ENCODE measurements around the gene USP15.
"Not testable (repeated sequence)": the region's sequence is repeated elsewhere in the genome, so short reads cannot be mapped to it uniquely, and the experiment has no call there.

The USP15 gene

DNA sequence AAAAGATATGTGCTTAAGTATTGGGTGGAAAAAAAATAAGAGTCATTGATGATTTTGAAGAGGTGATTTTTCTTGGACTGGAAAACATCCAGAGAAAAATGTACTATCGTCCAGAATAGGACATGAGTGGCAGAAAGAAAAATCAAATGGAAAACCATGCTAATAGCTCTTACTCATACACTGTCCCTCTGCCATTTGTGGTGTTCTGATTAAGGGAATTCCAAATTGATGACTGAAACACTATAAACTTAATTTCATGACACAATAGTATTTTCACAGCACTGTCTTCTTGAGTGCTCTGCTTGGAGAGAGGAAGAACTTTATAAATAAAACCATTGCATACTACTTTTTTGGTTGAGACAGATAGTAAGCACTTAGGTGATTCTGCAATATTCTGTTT, 72.4 kb downstream of the USP15 start:
- no peak for DNase-seq

GRCh38 chr12:62335057-62335456, 74.9 kb downstream of the USP15 start:
- no peak for DNase-seq

GRCh38 chr12:62335796-62336195, 75.6 kb downstream of the USP15 start:
- DNase-seq: no peak

DNA sequence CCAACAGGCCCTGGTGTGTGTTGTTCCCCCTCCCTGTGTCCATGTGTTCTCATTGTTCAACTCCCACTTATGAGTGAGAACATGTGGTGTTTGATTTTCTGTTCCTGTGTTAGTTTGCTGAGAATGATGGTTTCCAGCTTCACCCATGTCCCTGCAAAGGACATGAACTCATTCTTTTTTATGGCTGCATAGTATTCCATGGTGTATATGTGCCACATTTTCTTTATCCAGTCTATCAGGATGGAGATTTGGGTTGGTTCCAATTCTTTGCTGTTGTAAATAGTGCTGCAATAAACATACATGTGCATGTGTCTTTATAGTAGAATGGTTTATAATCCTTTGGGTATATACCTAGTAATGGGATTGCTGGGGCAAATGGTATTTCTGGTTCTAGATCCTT, 77.4 kb downstream of the USP15 start:
- DNase-seq: not testable (repeated sequence)

GRCh38 chr12:62342614-62343303, 82.6 kb downstream of the USP15 start:
- DNase-seq: not testable (repeated sequence)

GRCh38 chr12:62343304-62344120, 83.3 kb downstream of the USP15 start:
- DNase-seq: not testable (repeated sequence)

DNA sequence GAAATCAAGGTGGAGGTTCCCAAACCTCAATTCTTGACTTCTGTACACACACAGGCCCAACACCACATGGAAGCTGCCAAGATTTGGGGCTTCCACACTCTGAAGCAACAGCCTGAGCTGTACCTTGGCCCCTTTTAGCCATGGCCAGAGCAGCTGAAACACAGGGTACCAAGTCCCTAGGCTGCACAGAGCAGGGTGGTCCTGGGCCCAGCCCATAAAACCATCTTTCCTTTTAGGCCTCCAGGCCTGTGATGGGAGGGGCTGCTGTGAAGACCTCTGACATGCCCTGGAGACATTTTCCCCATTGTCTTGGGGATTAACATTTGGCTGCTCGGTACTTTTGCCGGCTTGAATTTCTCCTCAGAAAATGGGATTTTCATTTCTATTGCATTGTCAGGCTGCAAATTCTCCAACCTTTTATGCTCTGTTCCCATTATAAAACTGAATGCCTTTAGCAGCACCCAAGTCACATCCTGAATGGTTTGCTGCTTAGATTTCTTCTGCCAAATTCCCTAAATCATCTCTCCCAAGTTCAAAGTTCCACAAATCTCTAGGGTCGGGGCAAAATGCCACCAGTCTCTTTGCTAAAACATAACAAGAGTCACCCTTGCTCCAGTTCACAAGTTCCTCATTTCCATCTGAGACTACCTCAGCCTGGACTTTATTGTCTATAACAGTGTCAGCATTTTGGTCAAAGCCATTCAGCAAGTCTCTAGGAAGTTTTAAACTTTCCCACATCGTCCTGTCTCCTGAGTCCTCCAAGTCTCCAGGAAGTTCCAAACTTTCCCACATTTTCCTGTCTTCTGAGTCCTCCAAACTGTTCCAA, 84.7 kb downstream of the USP15 start:
- not testable (repeated sequence) for DNase-seq

- DNase-seq: no peak
These were observed 85.5 kb downstream of the USP15 start for GRCh38 chr12:62345667-62346066.

GRCh38 chr12:62346817-62347216, 86.6 kb downstream of the USP15 start:
- no peak for DNase-seq

GRCh38 chr12:62347922-62348650, 87.9 kb downstream of the USP15 start:
- no peak for DNase-seq

DNA sequence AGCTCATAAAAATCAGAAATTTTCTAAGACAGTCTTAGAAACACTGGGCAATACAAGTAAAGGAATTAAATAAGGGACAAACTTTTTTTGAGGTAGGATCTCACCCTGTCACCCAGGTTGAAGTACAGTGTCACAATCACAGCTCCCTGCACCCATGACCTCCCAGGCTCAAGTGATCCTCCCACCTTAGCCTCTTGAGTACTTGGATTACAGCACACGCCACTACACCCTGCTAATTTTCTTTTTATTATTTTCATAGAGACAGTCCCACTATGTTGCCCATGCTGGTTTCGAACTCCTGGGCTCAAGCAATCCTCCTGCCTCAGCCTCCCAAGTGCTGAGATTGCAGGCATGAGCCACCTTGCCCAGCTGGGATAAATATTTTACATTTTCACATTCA, 90.3 kb downstream of the USP15 start:
- no peak for DNase-seq

DNA sequence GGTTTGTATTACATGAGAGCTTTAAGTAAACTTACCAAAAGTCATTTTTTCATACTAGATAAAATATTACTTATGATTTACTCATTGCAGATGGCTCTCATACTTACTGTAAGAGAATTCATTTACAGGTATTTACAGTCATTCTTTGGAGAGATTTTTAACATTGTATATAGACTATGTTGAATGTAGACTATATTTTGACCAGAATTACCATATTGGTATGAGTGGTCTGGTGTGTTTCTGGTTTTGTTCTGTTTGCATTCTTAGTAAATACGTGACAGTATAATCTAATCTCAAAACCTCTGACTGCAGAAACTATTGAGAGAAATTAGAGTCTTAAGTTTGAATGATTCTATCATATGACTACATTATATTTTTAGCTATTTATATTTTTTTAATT, 91.1 kb downstream of the USP15 start:
- no peak for DNase-seq

GRCh38 chr12:62361048-62361447, 100.8 kb downstream of the USP15 start:
- DNase-seq: no peak

GRCh38 chr12:62363506-62363905, 103.3 kb downstream of the USP15 start:
- DNase-seq: no peak

DNA sequence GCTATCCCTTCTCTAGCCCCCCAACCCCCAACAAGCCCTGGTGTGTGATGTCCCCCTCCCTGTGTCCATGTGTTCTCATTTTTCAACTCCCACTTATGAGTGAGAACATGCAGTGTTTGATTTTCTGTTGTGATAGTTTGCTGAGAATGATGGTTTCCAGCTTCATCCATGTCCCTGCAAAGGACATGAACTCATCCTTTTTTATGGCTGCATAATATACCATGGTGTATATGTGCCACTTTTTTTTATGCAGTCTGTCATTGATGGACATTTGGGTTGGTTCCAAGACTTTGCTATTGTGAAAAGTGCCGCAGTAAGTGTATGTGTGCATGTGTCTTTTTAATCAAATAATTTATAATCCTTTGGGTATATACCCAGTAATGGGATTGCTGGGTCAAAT, 104.5 kb downstream of the USP15 start:
- DNase-seq: not testable (repeated sequence)

DNA sequence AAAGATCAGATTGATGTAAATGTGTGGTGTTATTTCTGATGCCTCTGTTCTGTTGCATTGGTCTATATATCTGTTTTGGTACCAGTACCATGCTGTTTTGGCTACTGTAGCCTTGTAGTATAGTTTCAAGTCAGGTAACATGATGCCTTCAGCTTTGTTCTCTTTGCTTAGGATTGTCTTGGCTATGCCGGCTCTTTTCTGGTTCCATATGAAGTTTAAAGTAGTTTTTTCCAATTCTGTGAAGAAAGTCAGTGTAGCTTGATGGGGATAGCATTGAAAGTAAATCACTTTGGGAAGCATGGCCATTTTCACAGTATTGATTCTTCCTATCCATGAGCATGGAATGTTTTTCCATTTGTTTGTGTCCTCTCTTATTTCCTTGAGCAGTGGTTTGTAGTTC, 105.6 kb downstream of the USP15 start:
- DNase-seq: not testable (repeated sequence)

GRCh38 chr12:62368430-62369223, 108.4 kb downstream of the USP15 start:
- DNase-seq: not testable (repeated sequence)

GRCh38 chr12:62370189-62370588, 110.0 kb downstream of the USP15 start:
- DNase-seq: no peak

GRCh38 chr12:62371661-62372060, 111.5 kb downstream of the USP15 start:
- no peak for DNase-seq

DNA sequence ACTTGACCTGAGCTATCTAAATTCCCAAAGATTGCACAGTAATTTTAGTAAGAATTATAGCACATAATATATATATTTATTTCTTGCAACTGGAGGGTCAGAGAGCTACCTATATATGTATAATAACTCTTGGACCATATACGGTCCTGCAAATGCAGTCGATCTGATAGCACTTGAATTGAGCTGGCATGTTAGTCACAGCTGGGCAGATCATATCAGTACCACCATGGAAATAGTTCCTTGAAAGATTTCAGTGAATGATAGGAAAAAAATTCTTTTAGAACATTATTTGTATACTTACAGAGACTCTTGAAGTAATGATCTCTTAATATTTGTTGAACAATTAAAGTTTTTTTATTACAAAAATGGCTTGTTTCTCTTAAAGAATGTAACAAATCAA, 111.9 kb downstream of the USP15 start:
- DNase-seq: no peak

- DNase-seq: no peak
These were observed 112.6 kb downstream of the USP15 start for GRCh38 chr12:62372825-62373224.

GRCh38 chr12:62375603-62376002, 115.4 kb downstream of the USP15 start:
- DNase-seq: no peak
